Panc1 (cell line): ENCODE results near the gene ABT1.
"Not testable (repeated sequence)": the region's sequence is repeated elsewhere in the genome, so short reads cannot be mapped to it uniquely, and the experiment has no call there.

Experiments
- POLR2AphosphoS5 ChIP-seq: IDR thresholded peaks from 2 replicates; pipeline ENCODE4 v1.6.1; 2012; ENCODE audit warnings: mild to moderate bottlenecking, low read depth, low read length, moderate library complexity
- TF ChIP-seq, protein P1 (sequence below): fragments of 450-650 bp; IDR thresholded peaks from 2 replicates; pipeline ENCODE4 v1.5.1; 2017; ENCODE audit warnings: mild to moderate bottlenecking
- TF ChIP-seq, protein P2 (sequence below), 2 experiments: IDR thresholded peaks; 2 replicates each; pipeline ENCODE4 v1.6.1; 2011 to 2012; ENCODE audit warnings: low read depth in 2 of 2, control low read depth in 1 of 2, low read length in 1 of 2, mild to moderate bottlenecking in 1 of 2, moderate library complexity in 1 of 2; ENCODE audit not compliant: insufficient read depth in 1 of 2

DNA sequence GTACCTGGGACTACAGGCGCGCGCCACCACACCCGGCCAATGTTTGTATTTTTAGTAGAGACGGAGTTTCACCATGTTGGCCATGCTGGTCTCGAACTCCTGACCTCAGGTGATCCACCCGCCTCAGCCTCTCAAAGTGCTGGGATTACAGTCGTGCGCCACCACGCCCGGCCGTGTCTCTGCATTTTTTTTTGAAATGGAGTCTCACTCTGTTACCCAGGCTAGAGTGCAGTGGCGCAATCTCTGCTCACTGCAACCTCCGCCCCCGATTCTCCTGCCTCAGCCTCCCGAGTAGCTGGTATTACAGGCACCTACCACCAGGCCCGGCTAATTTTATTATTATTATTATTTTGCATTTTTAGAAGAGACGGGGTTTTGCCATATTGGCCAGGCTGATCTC, 49.4 kb upstream of the ABT1 start:
- TF ChIP-seq, protein P1, sequence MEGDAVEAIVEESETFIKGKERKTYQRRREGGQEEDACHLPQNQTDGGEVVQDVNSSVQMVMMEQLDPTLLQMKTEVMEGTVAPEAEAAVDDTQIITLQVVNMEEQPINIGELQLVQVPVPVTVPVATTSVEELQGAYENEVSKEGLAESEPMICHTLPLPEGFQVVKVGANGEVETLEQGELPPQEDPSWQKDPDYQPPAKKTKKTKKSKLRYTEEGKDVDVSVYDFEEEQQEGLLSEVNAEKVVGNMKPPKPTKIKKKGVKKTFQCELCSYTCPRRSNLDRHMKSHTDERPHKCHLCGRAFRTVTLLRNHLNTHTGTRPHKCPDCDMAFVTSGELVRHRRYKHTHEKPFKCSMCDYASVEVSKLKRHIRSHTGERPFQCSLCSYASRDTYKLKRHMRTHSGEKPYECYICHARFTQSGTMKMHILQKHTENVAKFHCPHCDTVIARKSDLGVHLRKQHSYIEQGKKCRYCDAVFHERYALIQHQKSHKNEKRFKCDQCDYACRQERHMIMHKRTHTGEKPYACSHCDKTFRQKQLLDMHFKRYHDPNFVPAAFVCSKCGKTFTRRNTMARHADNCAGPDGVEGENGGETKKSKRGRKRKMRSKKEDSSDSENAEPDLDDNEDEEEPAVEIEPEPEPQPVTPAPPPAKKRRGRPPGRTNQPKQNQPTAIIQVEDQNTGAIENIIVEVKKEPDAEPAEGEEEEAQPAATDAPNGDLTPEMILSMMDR: not testable (repeated sequence)
- not testable (repeated sequence) for TF ChIP-seq POLR2AphosphoS5
- TF ChIP-seq, protein P2, sequence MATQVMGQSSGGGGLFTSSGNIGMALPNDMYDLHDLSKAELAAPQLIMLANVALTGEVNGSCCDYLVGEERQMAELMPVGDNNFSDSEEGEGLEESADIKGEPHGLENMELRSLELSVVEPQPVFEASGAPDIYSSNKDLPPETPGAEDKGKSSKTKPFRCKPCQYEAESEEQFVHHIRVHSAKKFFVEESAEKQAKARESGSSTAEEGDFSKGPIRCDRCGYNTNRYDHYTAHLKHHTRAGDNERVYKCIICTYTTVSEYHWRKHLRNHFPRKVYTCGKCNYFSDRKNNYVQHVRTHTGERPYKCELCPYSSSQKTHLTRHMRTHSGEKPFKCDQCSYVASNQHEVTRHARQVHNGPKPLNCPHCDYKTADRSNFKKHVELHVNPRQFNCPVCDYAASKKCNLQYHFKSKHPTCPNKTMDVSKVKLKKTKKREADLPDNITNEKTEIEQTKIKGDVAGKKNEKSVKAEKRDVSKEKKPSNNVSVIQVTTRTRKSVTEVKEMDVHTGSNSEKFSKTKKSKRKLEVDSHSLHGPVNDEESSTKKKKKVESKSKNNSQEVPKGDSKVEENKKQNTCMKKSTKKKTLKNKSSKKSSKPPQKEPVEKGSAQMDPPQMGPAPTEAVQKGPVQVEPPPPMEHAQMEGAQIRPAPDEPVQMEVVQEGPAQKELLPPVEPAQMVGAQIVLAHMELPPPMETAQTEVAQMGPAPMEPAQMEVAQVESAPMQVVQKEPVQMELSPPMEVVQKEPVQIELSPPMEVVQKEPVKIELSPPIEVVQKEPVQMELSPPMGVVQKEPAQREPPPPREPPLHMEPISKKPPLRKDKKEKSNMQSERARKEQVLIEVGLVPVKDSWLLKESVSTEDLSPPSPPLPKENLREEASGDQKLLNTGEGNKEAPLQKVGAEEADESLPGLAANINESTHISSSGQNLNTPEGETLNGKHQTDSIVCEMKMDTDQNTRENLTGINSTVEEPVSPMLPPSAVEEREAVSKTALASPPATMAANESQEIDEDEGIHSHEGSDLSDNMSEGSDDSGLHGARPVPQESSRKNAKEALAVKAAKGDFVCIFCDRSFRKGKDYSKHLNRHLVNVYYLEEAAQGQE (IDR thresholded peaks at IDR 0.05; ENCODE audit: insufficient read depth in 1 of 2, low read depth in 2 of 2, low read length in 1 of 2): not testable (repeated sequence)
